Prostate gland (tissue), 2 donors: ENCODE data around the gene RGS3.

Experiments used
- POLR2A ChIP-seq: fragments of 450-650 bp; IDR thresholded peaks from one replicate; pipeline ENCODE4 v1.6.1; 2016; ENCODE audit warnings: antibody characterized with exemption, mild to moderate bottlenecking
- POLR2AphosphoS5 ChIP-seq: sonication (generic); formaldehyde crosslinking; IDR thresholded peaks from one replicate; pipeline ENCODE4 v1.6.1; 2017; ENCODE audit warnings: antibody characterized with exemption
- TF ChIP-seq, protein P1 (sequence below), 4 experiments: fragments of 200-600 bp in 2 of 4; fragments of 450-650 bp in 2 of 4; sonication (generic) in 2 of 4; IDR thresholded peaks; 1 replicate in 3 of 4; 2 replicates in 1 of 4; pipeline ENCODE4 v1.5.1; 2016 to 2019; ENCODE audit warnings: antibody characterized with exemption in 4 of 4, mild to moderate bottlenecking in 2 of 4, moderate library complexity in 2 of 4

DNA sequence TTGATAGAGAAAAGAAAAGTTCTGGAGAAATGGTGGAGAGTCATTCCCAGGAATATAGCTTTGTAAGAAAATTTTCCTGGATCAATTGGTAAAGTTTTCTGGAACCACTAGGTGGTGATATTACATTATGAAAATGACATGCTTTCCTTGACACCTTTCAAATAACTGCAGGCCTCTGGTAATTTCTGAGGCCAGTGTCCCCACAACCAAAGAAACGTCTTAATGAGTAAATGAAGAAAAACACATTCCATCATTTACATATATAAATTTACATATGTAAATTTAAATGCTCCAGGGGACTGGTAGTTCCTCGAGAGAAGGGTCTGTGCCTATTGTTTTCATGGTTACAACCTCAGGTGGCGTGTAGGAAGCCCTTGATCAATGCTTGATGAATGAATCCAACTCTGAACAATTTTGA, 17.2 kb upstream of the RGS3 start:
- TF ChIP-seq, protein P1, sequence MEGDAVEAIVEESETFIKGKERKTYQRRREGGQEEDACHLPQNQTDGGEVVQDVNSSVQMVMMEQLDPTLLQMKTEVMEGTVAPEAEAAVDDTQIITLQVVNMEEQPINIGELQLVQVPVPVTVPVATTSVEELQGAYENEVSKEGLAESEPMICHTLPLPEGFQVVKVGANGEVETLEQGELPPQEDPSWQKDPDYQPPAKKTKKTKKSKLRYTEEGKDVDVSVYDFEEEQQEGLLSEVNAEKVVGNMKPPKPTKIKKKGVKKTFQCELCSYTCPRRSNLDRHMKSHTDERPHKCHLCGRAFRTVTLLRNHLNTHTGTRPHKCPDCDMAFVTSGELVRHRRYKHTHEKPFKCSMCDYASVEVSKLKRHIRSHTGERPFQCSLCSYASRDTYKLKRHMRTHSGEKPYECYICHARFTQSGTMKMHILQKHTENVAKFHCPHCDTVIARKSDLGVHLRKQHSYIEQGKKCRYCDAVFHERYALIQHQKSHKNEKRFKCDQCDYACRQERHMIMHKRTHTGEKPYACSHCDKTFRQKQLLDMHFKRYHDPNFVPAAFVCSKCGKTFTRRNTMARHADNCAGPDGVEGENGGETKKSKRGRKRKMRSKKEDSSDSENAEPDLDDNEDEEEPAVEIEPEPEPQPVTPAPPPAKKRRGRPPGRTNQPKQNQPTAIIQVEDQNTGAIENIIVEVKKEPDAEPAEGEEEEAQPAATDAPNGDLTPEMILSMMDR (IDR thresholded peaks at IDR 0.05) = peak; percentile 27 to 80 (median 77)
- TF ChIP-seq POLR2A = no peak
- no peak for TF ChIP-seq POLR2AphosphoS5
